OCI-LY1 (cell line): Measurements from ENCODE around the gene PLEKHA4.

Experiments
- H2AFZ ChIP-seq: fragments of 200-600 bp; sonication (generic), shearing (Covaris generic); 2 replicates; pipeline ENCODE4 v1.6.0; 2014; ENCODE audit warnings: antibody characterized with exemption, mild to moderate bottlenecking, low read length
- H3F3A ChIP-seq: fragments of 200-600 bp; sonication (generic), shearing (Covaris generic); 2 replicates; pipeline ENCODE4 v1.6.0; 2014; ENCODE audit warnings: mild to moderate bottlenecking, antibody characterized with exemption, low read length, moderate library complexity; ENCODE audit not compliant: insufficient read depth
- H3K27ac ChIP-seq: fragments of 200-600 bp; sonication (generic); 2 replicates; pipeline ENCODE4 v1.5.1; 2014; ENCODE audit warnings: low read length, mixed run types, mild to moderate bottlenecking, low read depth; ENCODE audit not compliant: poor library complexity, severe bottlenecking
- H3K27me3 ChIP-seq: fragments of 200-600 bp; sonication (generic); 2 replicates; pipeline ENCODE4 v1.6.0; 2014; ENCODE audit warnings: antibody characterized with exemption, mild to moderate bottlenecking, low read length, moderate library complexity; ENCODE audit not compliant: insufficient read depth
- H3K36me3 ChIP-seq: fragments of 200-600 bp; sonication (generic); 2 replicates; pipeline ENCODE4 v1.6.1; 2014; ENCODE audit warnings: mild to moderate bottlenecking, antibody characterized with exemption, low read length, moderate library complexity, mixed read lengths; ENCODE audit not compliant: insufficient read depth
- H3K4me1 ChIP-seq: fragments of 200-600 bp; sonication (generic); 2 replicates; pipeline ENCODE4 v1.5.1; 2014; ENCODE audit warnings: mild to moderate bottlenecking, low read length, moderate library complexity; ENCODE audit not compliant: insufficient read depth, severe bottlenecking
- H3K4me2 ChIP-seq: fragments of 200-600 bp; sonication (generic), shearing (Covaris generic); 2 replicates; pipeline ENCODE4 v1.6.1; 2014; ENCODE audit warnings: low read length
- H3K4me3 ChIP-seq: fragments of 200-600 bp; sonication (generic); 2 replicates; pipeline ENCODE4 v1.5.1; 2014; ENCODE audit warnings: low read length, low read depth, mild to moderate bottlenecking, mixed read lengths; ENCODE audit not compliant: poor library complexity, severe bottlenecking
- H3K79me2 ChIP-seq: fragments of 200-600 bp; shearing (Covaris generic); 2 replicates; pipeline ENCODE4 v1.6.1; 2016; ENCODE audit warnings: mixed run types, low read length, mixed read lengths; ENCODE audit not compliant: insufficient read depth
- H3K9ac ChIP-seq: fragments of 200-600 bp; sonication (generic), shearing (Covaris generic); 2 replicates; pipeline ENCODE4 v1.6.1; 2014; ENCODE audit warnings: mild to moderate bottlenecking, low read length, mixed read lengths
- H3K9me2 ChIP-seq: fragments of 200-600 bp; sonication (generic), shearing (Covaris generic); 2 replicates; pipeline ENCODE4 v1.6.1; 2014; ENCODE audit warnings: low read depth, mild to moderate bottlenecking, low read length, mixed read lengths
- H3K9me3 ChIP-seq: fragments of 200-600 bp; shearing (Covaris generic); 2 replicates; pipeline ENCODE4 v1.6.1; 2014; ENCODE audit warnings: low read length, mixed read lengths
- H4K20me1 ChIP-seq: fragments of 200-600 bp; sonication (generic), shearing (Covaris generic); 2 replicates; pipeline ENCODE4 v1.6.0; 2016; ENCODE audit warnings: mild to moderate bottlenecking, low read length; ENCODE audit not compliant: insufficient read depth
- CTCF ChIP-seq: fragments of 200-600 bp; sonication (generic), shearing (Covaris generic); IDR thresholded peaks from 2 replicates; pipeline ENCODE4 v1.5.1; 2017; ENCODE audit warnings: mild to moderate bottlenecking, antibody characterized with exemption, low read length, moderate library complexity, mixed read lengths
- EZH2 ChIP-seq: fragments of 200-600 bp; sonication (generic), shearing (Covaris generic); IDR thresholded peaks from 2 replicates; pipeline ENCODE4 v1.8.0; 2017; ENCODE audit warnings: borderline replicate concordance, mixed run types, mild to moderate bottlenecking, antibody characterized with exemption, low read length, moderate library complexity, mixed read lengths

PLEKHA4 gene

GRCh38 chr19:48874303-48875135 lies 6.1 kb upstream of the PLEKHA4 start:
- Histone ChIP-seq H3K79me2 (no peaks in the 10 kb centered on the region), H3K9me3 (no peaks in the 10 kb centered on the region), H2AFZ (no peak overlapping the region), H3K4me2 (peak overlapping the region; percentile 61), H3K4me3 (peak overlapping the region; percentile 40), H3K27ac (peak overlapping the region; percentile 18), H3K9me2 (no peaks in the 10 kb centered on the region), H3K4me1 (peaks cover 36% of the 10 kb centered on the region), H3F3A (no peaks in the 10 kb centered on the region), H3K27me3 (no peaks in the 10 kb centered on the region), H4K20me1 (no peaks in the 10 kb centered on the region), H3K9ac (no peak overlapping the region), H3K36me3 (peaks cover 6% of the 10 kb centered on the region)
- TF ChIP-seq CTCF (no peak), EZH2 (no peak)

GRCh38 chr19:48873476-48874302 lies 5.3 kb upstream of the PLEKHA4 start:
- Histone ChIP-seq H4K20me1 (no peaks in the 10 kb centered on the region), H3K27ac (peak overlapping the region; percentile 71), H2AFZ (no peak overlapping the region), H3K27me3 (peaks cover 5% of the 10 kb centered on the region; the same call in 1 of the 2 replicates), H3K9me2 (no peaks in the 10 kb centered on the region), H3K79me2 (no peaks in the 10 kb centered on the region), H3K4me2 (peak overlapping the region; percentile 92), H3K9me3 (no peaks in the 10 kb centered on the region), H3K4me1 (peaks cover 36% of the 10 kb centered on the region), H3F3A (no peaks in the 10 kb centered on the region), H3K36me3 (peaks cover 6% of the 10 kb centered on the region), H3K9ac (peak overlapping the region; percentile 93; the same call in 1 of the 2 replicates), H3K4me3 (peak overlapping the region; percentile 90)
- TF ChIP-seq CTCF = no peak
- no peak for TF ChIP-seq EZH2

GRCh38 chr19:48872884-48873475 lies 4.6 kb upstream of the PLEKHA4 start:
- peak overlapping the region; percentile 90 for H3K4me3 ChIP-seq
- H3K9me2 ChIP-seq = no peaks in the 10 kb centered on the region
- H3F3A ChIP-seq = no peaks in the 10 kb centered on the region
- H3K4me2 ChIP-seq = peak overlapping the region; percentile 92
- H3K79me2 ChIP-seq = no peaks in the 10 kb centered on the region
- H3K36me3 ChIP-seq = peaks cover 6% of the 10 kb centered on the region
- peak overlapping the region; percentile 93 for H3K9ac ChIP-seq
- no peak overlapping the region for H2AFZ ChIP-seq
- H3K27ac ChIP-seq = peak overlapping the region; percentile 71
- H3K9me3 ChIP-seq = no peaks in the 10 kb centered on the region
- peaks cover 11% of the 10 kb centered on the region; the same call in 1 of the 2 replicates for H3K27me3 ChIP-seq
- TF ChIP-seq EZH2 = no peak
- no peak for TF ChIP-seq CTCF
- peaks cover 36% of the 10 kb centered on the region for H3K4me1 ChIP-seq
- no peaks in the 10 kb centered on the region for H4K20me1 ChIP-seq
